ENCODE measurements around the gene SPARCL1.

- TF ChIP-seq POLR2A (IDR thresholded peaks at IDR 0.05): no peak
- no peak for TF ChIP-seq CTCF (IDR thresholded peaks at IDR 0.05)
Measured at GRCh38 chr4:87541956-87542709, 13.0 kb upstream of the SPARCL1 start.
